HFFc6 (cell line): ENCODE results near the gene IRF2BP1. TPM values are rescaled to one million over a fixed set of nuclear protein-coding genes. Genes with fewer than 3 reads are reported as not detected.
A peak's percentile ranks its signal among the peaks of the same experiment; 100 is the strongest.

Source experiments
- DNase-seq: peaks from one replicate; pipeline ENCODE4 v3.0.0-alpha.2; 2018
- H3K27ac Mint-ChIP-seq: 2 replicates; pipeline ENCODE4 v1.8.0; 2020; ENCODE audit warnings: mild to moderate bottlenecking, mixed read lengths
- H3K27me3 Mint-ChIP-seq: 2 replicates; pipeline ENCODE4 v1.8.0; 2021; ENCODE audit warnings: mild to moderate bottlenecking, moderate library complexity, mixed read lengths; ENCODE audit not compliant: insufficient read depth
- H3K36me3 Mint-ChIP-seq: 2 replicates; pipeline ENCODE4 v1.8.0; 2021; ENCODE audit warnings: low read depth, mixed read lengths
- H3K4me1 Mint-ChIP-seq: 2 replicates; pipeline ENCODE4 v1.8.0; 2020; ENCODE audit warnings: low read depth, mixed read lengths
- H3K4me3 Mint-ChIP-seq: 2 replicates; pipeline ENCODE4 v1.8.0; 2020; ENCODE audit warnings: mild to moderate bottlenecking, moderate library complexity, mixed read lengths
- H3K9me3 Mint-ChIP-seq: 2 replicates; pipeline ENCODE4 v1.8.0; 2020; ENCODE audit warnings: mild to moderate bottlenecking, mixed read lengths
- total RNA-seq, 6 experiments: library from RNA; stranded (reverse); fragmentation: NEBNext Ultra II Directional; extraction: Animal tissue kit (Norgen Biotek cat#: 25700); gene quantifications; 2 replicates in 1 of 6; 3 replicates in 5 of 6; pipeline ENCODE4 v1.2.3, GENCODE V29; 2021
- TF ChIP-seq, protein P1 (sequence below): fragments of 200-600 bp; sonication (generic); IDR thresholded peaks from 2 replicates; pipeline ENCODE4 v1.5.0; 2021; ENCODE audit warnings: antibody characterized with exemption, mild to moderate bottlenecking

IRF2BP1 gene
- total RNA-seq, 6 experiments from 2014 or later, result 19.3 to 25.0 (median 21.8) TPM

DNA sequence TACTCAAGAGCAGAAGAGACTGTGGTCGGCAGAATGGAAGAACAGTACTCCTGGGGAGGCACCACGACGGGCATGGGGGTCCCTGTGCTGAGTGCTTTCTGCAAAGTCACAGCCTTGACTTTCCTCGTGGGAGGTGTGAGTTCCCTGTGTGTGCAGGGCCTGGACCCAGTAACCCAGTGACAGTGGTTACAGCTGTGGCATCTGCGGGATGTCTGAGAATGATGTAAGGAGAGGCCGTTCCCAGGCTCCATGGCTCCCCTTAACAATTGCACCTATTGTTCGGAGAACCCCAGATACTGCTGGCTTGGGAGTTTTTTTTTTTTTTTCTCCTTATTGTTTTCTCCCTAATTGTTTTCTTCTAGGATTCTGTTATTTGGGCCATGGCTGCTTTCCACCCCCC is 33.7 kb upstream of the IRF2BP1 start:
- peaks cover 28% of the 10 kb centered on the region for H3K27me3 Mint-ChIP-seq
- no peak overlapping the region for H3K27ac Mint-ChIP-seq
- DNase-seq, result no peak
- no peaks in the 10 kb centered on the region for H3K36me3 Mint-ChIP-seq
- TF ChIP-seq, protein P1, sequence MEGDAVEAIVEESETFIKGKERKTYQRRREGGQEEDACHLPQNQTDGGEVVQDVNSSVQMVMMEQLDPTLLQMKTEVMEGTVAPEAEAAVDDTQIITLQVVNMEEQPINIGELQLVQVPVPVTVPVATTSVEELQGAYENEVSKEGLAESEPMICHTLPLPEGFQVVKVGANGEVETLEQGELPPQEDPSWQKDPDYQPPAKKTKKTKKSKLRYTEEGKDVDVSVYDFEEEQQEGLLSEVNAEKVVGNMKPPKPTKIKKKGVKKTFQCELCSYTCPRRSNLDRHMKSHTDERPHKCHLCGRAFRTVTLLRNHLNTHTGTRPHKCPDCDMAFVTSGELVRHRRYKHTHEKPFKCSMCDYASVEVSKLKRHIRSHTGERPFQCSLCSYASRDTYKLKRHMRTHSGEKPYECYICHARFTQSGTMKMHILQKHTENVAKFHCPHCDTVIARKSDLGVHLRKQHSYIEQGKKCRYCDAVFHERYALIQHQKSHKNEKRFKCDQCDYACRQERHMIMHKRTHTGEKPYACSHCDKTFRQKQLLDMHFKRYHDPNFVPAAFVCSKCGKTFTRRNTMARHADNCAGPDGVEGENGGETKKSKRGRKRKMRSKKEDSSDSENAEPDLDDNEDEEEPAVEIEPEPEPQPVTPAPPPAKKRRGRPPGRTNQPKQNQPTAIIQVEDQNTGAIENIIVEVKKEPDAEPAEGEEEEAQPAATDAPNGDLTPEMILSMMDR, result no peak
- no peaks in the 10 kb centered on the region for H3K4me1 Mint-ChIP-seq
- no peak overlapping the region for H3K4me3 Mint-ChIP-seq
- H3K9me3 Mint-ChIP-seq, result no peaks in the 10 kb centered on the region

DNA sequence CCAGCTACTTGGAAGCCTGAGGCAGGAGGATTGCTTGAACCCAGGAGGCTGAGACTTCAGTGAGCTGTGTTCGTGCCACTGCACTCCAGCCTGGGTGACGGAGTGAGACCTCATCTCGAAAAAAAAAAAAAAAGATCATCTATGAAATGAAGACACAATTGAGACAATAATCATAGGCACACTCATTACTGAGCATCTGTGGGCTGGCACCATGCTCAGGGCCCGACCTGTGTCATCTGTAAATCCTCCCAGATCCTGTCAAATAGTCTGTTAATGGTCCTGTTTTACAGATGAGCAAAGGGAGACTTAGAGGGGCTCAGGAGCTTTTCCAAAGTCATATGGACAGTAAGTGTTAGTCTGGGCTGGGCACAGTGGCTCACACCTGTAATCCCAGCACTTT is 32.8 kb upstream of the IRF2BP1 start:
- no peak for DNase-seq
- H3K27me3 Mint-ChIP-seq, result peaks cover 23% of the 10 kb centered on the region
- no peaks in the 10 kb centered on the region for H3K36me3 Mint-ChIP-seq
- no peak overlapping the region for H3K4me3 Mint-ChIP-seq
- H3K9me3 Mint-ChIP-seq, result no peaks in the 10 kb centered on the region
- H3K4me1 Mint-ChIP-seq, result no peaks in the 10 kb centered on the region
- TF ChIP-seq, protein P1, result no peak
- no peak overlapping the region for H3K27ac Mint-ChIP-seq

DNA sequence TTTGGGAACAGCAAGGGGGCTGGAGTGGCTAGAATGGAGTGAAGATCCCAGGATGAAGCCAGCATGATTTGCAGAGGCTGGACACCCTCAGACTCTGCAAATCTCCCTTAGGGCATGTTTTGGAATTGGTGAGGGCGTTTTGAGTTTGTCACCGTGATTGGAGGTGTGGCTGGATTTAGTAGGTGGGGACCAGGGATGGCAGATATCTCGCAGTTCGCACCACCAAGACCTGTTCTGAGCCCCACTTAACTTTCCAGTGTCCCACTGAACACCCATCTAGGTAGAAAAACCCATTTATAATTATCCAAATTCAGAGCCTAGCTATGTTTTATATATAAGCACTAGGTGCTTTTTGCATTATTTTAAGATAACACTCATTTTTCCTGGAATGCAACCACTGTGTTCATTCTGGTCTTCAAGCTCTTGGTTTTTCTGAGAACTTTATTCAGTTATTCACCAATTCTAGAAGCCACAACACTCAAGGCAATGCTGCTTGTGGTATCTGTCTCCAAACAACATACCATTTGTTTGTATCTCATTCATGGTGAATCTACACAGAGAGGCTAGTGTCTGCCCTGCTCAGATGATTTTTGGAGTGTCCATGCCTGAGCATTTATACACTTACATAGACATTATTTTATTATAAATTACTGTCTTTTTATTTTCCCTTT is 31.6 kb upstream of the IRF2BP1 start:
- Mint-ChIP-seq H3K4me1 (no peaks in the 10 kb centered on the region), H3K9me3 (no peaks in the 10 kb centered on the region), H3K4me3 (no peak overlapping the region), H3K36me3 (no peaks in the 10 kb centered on the region), H3K27me3 (peaks cover 25% of the 10 kb centered on the region), H3K27ac (no peak overlapping the region)
- no peak for DNase-seq
- TF ChIP-seq, protein P1, result no peak

DNA sequence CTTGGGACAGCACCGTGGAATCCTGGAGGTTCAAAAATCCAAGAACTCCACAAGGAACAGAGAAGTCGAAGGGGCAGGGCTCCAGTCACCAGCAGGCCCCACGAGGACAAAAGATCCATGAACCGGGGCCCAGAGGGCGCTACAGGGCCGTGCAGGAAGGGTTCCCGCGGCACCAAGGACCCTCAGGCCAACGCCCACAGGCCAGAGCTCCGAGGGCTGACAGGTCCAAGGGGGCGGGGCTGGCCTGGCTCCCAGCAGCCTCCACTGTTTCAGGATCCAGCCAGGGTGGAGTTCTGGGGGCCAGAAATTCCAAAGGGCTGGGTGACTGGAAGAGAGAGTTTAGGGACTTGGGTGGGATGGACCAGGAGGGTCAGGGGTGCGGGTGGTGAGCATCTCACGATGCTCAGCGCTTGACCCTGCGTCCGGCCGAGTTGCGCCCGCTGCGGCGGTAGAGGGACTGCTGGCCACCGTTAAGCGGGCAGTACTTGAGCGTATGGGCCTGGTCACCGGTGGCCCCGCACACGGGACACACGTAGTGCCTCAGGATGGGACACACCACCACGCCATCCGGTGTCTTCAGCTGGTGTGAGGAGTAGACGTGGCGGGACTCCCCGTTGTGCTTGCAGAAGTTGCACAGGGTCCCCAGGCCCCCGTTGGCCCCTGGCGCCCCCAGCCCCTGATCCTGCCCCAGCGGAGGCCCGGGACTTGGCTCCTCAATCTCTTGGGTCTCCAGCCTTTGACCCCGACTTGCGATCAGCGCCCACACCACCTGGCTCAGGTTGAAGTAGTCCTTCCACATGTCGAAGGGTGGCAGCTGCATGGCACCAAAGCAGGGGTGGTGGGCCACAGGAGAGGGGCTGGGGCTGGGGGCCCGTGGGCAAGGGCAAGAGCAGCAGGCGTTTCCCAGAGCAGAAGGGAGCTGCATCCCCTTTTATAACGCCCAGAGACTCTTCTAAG is 28.2 kb upstream of the IRF2BP1 start, which contains the start of gene NANOS2:
NANOS2 (minus strand) TSS at position 905 of the 957 bp plus-strand sequence; CDS start at position 820, 85 bp downstream.
- Mint-ChIP-seq H3K9me3 (no peaks in the 10 kb centered on the region), H3K27me3 (peaks cover 31% of the 10 kb centered on the region), H3K4me1 (peaks cover under 1% of the 10 kb centered on the region; the same call in 1 of the 2 replicates), H3K27ac (no peak within 1 kb of the TSS), H3K4me3 (no peak within 1 kb of the TSS), H3K36me3 (no peaks in the 10 kb centered on the region)
- no peak for DNase-seq
- TF ChIP-seq, protein P1, result peak; percentile 27

DNA sequence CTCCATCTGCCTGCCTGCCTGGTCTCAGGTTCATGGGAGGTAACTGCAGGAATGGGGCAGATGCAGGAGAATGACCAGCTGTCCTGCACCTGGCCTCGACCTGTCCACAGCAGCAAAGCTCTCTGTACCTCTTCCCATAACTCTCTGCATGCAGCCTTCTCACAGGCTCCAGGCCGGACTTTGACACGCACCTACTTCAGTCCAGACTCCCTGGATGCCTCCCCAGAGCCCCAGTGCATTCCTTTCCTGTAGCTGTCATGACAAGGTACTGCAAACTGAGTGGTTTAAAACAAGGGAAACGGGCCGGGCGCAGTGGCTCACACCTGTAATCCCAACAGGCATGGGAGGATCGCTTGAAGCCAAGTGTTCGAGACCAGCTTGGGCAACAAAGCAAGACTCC is 25.4 kb upstream of the IRF2BP1 start:
- Mint-ChIP-seq H3K27ac (no peak overlapping the region), H3K4me1 (peaks cover 11% of the 10 kb centered on the region), H3K36me3 (no peaks in the 10 kb centered on the region), H3K27me3 (peaks cover 20% of the 10 kb centered on the region), H3K4me3 (no peak overlapping the region), H3K9me3 (no peaks in the 10 kb centered on the region)
- TF ChIP-seq, protein P1, result no peak
- no peak for DNase-seq
